ENCODE measurements around the gene ABTB1.

Gene ABTB1

GRCh38 chr3:127716384-127716783 lies 43.6 kb downstream of the ABTB1 start:
- Histone ChIP-seq H2BK15ac (ENCODE audit: low read length) (peak overlapping the region; percentile 12), H3K9me3 (replicated peaks in 1 of 2; ENCODE audit: control insufficient read depth in 2 of 2, insufficient read depth in 1 of 2, low read depth in 1 of 2, low read length in 2 of 2) (no peaks in the 10 kb centered on the region), H3K4me3 (ENCODE audit: low read length in 2 of 2) (no peak overlapping the region), H4K91ac (ENCODE audit: low read depth, low read length, poor library complexity) (no peak overlapping the region), H3K4ac (ENCODE audit: low read length) (no peak overlapping the region), H2AFZ (ENCODE audit: low read length) (no peak overlapping the region), H3K79me1 (ENCODE audit: low read depth, low read length) (no peaks in the 10 kb centered on the region), H3K27me3 (ENCODE audit: control insufficient read depth in 3 of 3, insufficient read depth in 3 of 3, low read depth in 1 of 3, low read length in 3 of 3) (peaks cover 0 to 30% (median 0%) of the 10 kb centered on the region in 3 experiments), H3K36me3 (replicated peaks in 1 of 2; ENCODE audit: control insufficient read depth in 2 of 2, insufficient read depth in 2 of 2, low read length in 2 of 2) (no peaks in the 10 kb centered on the region), H3K4me1 (ENCODE audit: control insufficient read depth in 2 of 2, insufficient read depth in 1 of 2, low read depth in 1 of 2, low read length in 2 of 2) (peaks cover 2 to 13% of the 10 kb centered on the region in 2 donors), H2BK12ac (ENCODE audit: low read length) (no peak overlapping the region), H4K8ac (ENCODE audit: low read depth, low read length) (no peak overlapping the region), H3K27ac (replicated peaks; ENCODE audit: low read length) (no peak overlapping the region), H3K14ac (ENCODE audit: low read length) (no peak overlapping the region), H3K9ac (ENCODE audit: low read depth, low read length, poor library complexity) (no peak overlapping the region), H3K23ac (ENCODE audit: low read depth, low read length, poor library complexity) (no peak overlapping the region), H2BK5ac (ENCODE audit: low read length) (no peak overlapping the region), H2AK5ac (ENCODE audit: low read depth, low read length) (no peak overlapping the region), H2BK120ac (ENCODE audit: low read depth, low read length) (no peak overlapping the region), H3K18ac (ENCODE audit: low read length) (no peak overlapping the region), H3K4me2 (ENCODE audit: insufficient read depth, low read length, poor library complexity, severe bottlenecking) (no peak overlapping the region)
- no CpG with 5 or more reads among the region's 6 CpGs for WGBS, 2 donors (ENCODE audit: extremely low coverage in 2 of 2, insufficient read length in 2 of 2, insufficient replicate concordance in 1 of 2)
- DNase-seq (ENCODE audit: low spot score): no peak

- Histone ChIP-seq H3K23ac (ENCODE audit: low read depth, low read length, poor library complexity) (no peak overlapping the region), H3K4ac (ENCODE audit: low read length) (no peak overlapping the region), H2AFZ (ENCODE audit: low read length) (no peak overlapping the region), H3K9me3 (replicated peaks in 1 of 2; ENCODE audit: control insufficient read depth in 2 of 2, insufficient read depth in 1 of 2, low read depth in 1 of 2, low read length in 2 of 2) (no peaks in the 10 kb centered on the region), H3K14ac (ENCODE audit: low read length) (no peak overlapping the region), H2BK15ac (ENCODE audit: low read length) (no peak overlapping the region), H2BK5ac (ENCODE audit: low read length) (no peak overlapping the region), H4K8ac (ENCODE audit: low read depth, low read length) (no peak overlapping the region), H3K27ac (replicated peaks; ENCODE audit: low read length) (no peak overlapping the region), H2BK12ac (ENCODE audit: low read length) (no peak overlapping the region), H3K18ac (ENCODE audit: low read length) (peak overlapping the region; percentile 59), H3K4me1 (ENCODE audit: control insufficient read depth in 2 of 2, insufficient read depth in 1 of 2, low read depth in 1 of 2, low read length in 2 of 2) (peaks cover 2 to 18% of the 10 kb centered on the region in 2 donors), H3K27me3 (ENCODE audit: control insufficient read depth in 3 of 3, insufficient read depth in 3 of 3, low read depth in 1 of 3, low read length in 3 of 3) (peaks cover 0 to 41% (median 0%) of the 10 kb centered on the region in 3 experiments), H3K4me3 (ENCODE audit: low read length in 2 of 2) (no peak overlapping the region), H3K9ac (ENCODE audit: low read depth, low read length, poor library complexity) (no peak overlapping the region), H2BK120ac (ENCODE audit: low read depth, low read length) (no peak overlapping the region), H3K36me3 (replicated peaks in 1 of 2; ENCODE audit: control insufficient read depth in 2 of 2, insufficient read depth in 2 of 2, low read length in 2 of 2) (no peaks in the 10 kb centered on the region), H3K79me1 (ENCODE audit: low read depth, low read length) (no peaks in the 10 kb centered on the region), H4K91ac (ENCODE audit: low read depth, low read length, poor library complexity) (no peak overlapping the region), H3K4me2 (ENCODE audit: insufficient read depth, low read length, poor library complexity, severe bottlenecking) (no peak overlapping the region), H2AK5ac (ENCODE audit: low read depth, low read length) (peak overlapping the region; percentile 27)
- DNase-seq (ENCODE audit: low spot score): no peak
- no CpG with 5 or more reads among the region's 14 CpGs for WGBS, 2 donors (ENCODE audit: extremely low coverage in 2 of 2, insufficient read length in 2 of 2, insufficient replicate concordance in 1 of 2)
Measured at GRCh38 chr3:127717357-127718244, 44.8 kb downstream of the ABTB1 start.

GRCh38 chr3:127718245-127718915 lies 45.6 kb downstream of the ABTB1 start:
- no peak for DNase-seq (ENCODE audit: low spot score)
- Histone ChIP-seq H3K4me1 (ENCODE audit: control insufficient read depth in 2 of 2, insufficient read depth in 1 of 2, low read depth in 1 of 2, low read length in 2 of 2) (peaks cover 4 to 24% of the 10 kb centered on the region in 2 donors), H2AK5ac (ENCODE audit: low read depth, low read length) (peak overlapping the region; percentile 27), H4K91ac (ENCODE audit: low read depth, low read length, poor library complexity) (no peak overlapping the region), H3K27me3 (ENCODE audit: control insufficient read depth in 3 of 3, insufficient read depth in 3 of 3, low read depth in 1 of 3, low read length in 3 of 3) (peaks cover 0 to 41% (median 0%) of the 10 kb centered on the region in 3 experiments), H3K79me1 (ENCODE audit: low read depth, low read length) (no peaks in the 10 kb centered on the region), H3K23ac (ENCODE audit: low read depth, low read length, poor library complexity) (no peak overlapping the region), H3K4me2 (ENCODE audit: insufficient read depth, low read length, poor library complexity, severe bottlenecking) (no peak overlapping the region), H2BK5ac (ENCODE audit: low read length) (no peak overlapping the region), H3K4ac (ENCODE audit: low read length) (no peak overlapping the region), H3K18ac (ENCODE audit: low read length) (no peak overlapping the region), H3K4me3 (ENCODE audit: low read length in 2 of 2) (no peak overlapping the region), H2BK15ac (ENCODE audit: low read length) (no peak overlapping the region), H4K8ac (ENCODE audit: low read depth, low read length) (no peak overlapping the region), H3K9ac (ENCODE audit: low read depth, low read length, poor library complexity) (no peak overlapping the region), H2AFZ (ENCODE audit: low read length) (no peak overlapping the region), H3K9me3 (replicated peaks in 1 of 2; ENCODE audit: control insufficient read depth in 2 of 2, insufficient read depth in 1 of 2, low read depth in 1 of 2, low read length in 2 of 2) (no peaks in the 10 kb centered on the region), H2BK120ac (ENCODE audit: low read depth, low read length) (no peak overlapping the region), H3K36me3 (replicated peaks in 1 of 2; ENCODE audit: control insufficient read depth in 2 of 2, insufficient read depth in 2 of 2, low read length in 2 of 2) (no peaks in the 10 kb centered on the region), H3K27ac (replicated peaks; ENCODE audit: low read length) (no peak overlapping the region), H3K14ac (ENCODE audit: low read length) (no peak overlapping the region), H2BK12ac (ENCODE audit: low read length) (no peak overlapping the region)
- no CpG with 5 or more reads among the region's 7 CpGs for WGBS, 2 donors (ENCODE audit: extremely low coverage in 2 of 2, insufficient read length in 2 of 2, insufficient replicate concordance in 1 of 2)

GRCh38 chr3:127718916-127719290 lies 46.2 kb downstream of the ABTB1 start:
- Histone ChIP-seq H2AFZ (ENCODE audit: low read length) (no peak overlapping the region), H2BK120ac (ENCODE audit: low read depth, low read length) (no peak overlapping the region), H3K27ac (replicated peaks; ENCODE audit: low read length) (no peak overlapping the region), H2BK5ac (ENCODE audit: low read length) (no peak overlapping the region), H2AK5ac (ENCODE audit: low read depth, low read length) (no peak overlapping the region), H3K9me3 (replicated peaks in 1 of 2; ENCODE audit: control insufficient read depth in 2 of 2, insufficient read depth in 1 of 2, low read depth in 1 of 2, low read length in 2 of 2) (no peaks in the 10 kb centered on the region), H3K18ac (ENCODE audit: low read length) (no peak overlapping the region), H3K4ac (ENCODE audit: low read length) (no peak overlapping the region), H3K4me2 (ENCODE audit: insufficient read depth, low read length, poor library complexity, severe bottlenecking) (no peak overlapping the region), H3K36me3 (replicated peaks in 1 of 2; ENCODE audit: control insufficient read depth in 2 of 2, insufficient read depth in 2 of 2, low read length in 2 of 2) (no peaks in the 10 kb centered on the region), H3K4me1 (ENCODE audit: control insufficient read depth in 2 of 2, insufficient read depth in 1 of 2, low read depth in 1 of 2, low read length in 2 of 2) (peaks cover 4 to 19% of the 10 kb centered on the region in 2 donors), H3K23ac (ENCODE audit: low read depth, low read length, poor library complexity) (no peak overlapping the region), H4K8ac (ENCODE audit: low read depth, low read length) (no peak overlapping the region), H2BK15ac (ENCODE audit: low read length) (no peak overlapping the region), H4K91ac (ENCODE audit: low read depth, low read length, poor library complexity) (no peak overlapping the region), H3K27me3 (ENCODE audit: control insufficient read depth in 3 of 3, insufficient read depth in 3 of 3, low read depth in 1 of 3, low read length in 3 of 3) (peaks cover 0 to 41% (median 0%) of the 10 kb centered on the region in 3 experiments), H3K79me1 (ENCODE audit: low read depth, low read length) (no peaks in the 10 kb centered on the region), H3K14ac (ENCODE audit: low read length) (no peak overlapping the region), H2BK12ac (ENCODE audit: low read length) (no peak overlapping the region), H3K4me3 (ENCODE audit: low read length in 2 of 2) (no peak overlapping the region), H3K9ac (ENCODE audit: low read depth, low read length, poor library complexity) (no peak overlapping the region)
- no peak for DNase-seq (ENCODE audit: low spot score)
- WGBS, 2 donors (ENCODE audit: extremely low coverage in 2 of 2, insufficient read length in 2 of 2, insufficient replicate concordance in 1 of 2): no CpG with 5 or more reads among the region's 3 CpGs
